Measurements from ENCODE around the gene BTLA.
"Not testable (repeated sequence)": the region's sequence is repeated elsewhere in the genome, so short reads cannot be mapped to it uniquely, and the experiment has no call there.

BTLA gene

DNA sequence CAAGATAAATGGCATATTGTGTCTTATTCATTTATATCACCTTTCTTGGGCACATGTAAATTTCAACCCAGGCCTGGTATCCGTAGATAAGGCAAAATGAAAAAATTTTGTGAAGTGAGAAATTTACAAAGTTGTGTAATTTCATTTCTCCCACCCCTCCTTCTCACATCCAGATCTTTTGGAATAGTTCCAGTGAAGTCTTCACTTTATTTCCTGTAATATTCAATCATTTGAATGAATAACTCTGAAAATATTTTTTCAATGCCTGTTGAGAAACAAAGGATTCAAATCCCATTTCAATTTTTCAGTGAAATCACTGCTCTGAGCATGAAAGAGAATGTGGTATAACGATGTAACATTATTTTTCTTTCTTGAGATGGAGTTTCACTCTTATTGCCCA lies 53.4 kb downstream of the BTLA start:
- DNase-seq (ENCODE audit: low read depth): no peak

DNA sequence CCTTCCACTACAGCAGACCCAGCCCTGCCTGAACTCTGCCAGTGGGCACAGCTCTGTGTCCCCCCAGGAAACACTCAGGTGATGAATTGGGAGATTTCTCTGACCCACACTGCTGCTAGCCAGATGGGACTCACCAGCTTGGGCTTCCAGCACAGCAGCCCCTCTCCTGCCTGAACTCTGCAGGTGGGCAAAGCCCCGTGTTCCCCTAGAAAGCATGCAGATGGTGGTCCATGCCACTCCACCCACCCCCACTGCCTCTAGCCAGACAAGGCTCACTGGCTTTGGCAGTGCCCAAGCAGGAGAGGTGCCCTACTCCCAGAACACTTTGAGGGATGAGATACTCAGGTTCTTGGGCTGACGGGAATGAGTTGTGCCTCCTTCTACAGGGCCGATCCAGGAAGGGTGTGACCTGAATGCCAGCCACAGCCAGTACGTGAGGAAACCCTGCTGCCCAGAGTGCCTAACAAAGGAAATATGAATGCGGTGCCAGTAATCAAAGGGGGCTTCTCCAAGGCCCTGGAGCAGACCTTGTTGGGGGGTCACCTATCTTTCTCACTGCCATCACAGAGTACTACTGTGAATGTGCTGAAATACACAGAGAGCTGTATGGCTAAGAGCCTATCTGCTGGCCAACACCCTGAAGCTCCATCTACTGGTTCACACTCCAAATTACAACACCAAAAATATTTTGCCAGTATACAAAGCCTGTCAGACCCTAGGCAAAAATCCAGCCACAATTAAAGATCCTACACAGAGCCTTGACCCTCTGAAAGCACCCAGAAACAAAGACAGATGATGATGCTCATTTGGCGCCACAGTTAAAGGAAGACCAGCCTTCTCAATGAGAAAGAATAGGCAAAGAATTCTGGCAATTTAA lies 61.9 kb downstream of the BTLA start:
- DNase-seq (ENCODE audit: low read depth): no peak

GRCh38 chr3:112429960-112430359 lies 69.3 kb downstream of the BTLA start:
- DNase-seq (ENCODE audit: low read depth): no peak

DNA sequence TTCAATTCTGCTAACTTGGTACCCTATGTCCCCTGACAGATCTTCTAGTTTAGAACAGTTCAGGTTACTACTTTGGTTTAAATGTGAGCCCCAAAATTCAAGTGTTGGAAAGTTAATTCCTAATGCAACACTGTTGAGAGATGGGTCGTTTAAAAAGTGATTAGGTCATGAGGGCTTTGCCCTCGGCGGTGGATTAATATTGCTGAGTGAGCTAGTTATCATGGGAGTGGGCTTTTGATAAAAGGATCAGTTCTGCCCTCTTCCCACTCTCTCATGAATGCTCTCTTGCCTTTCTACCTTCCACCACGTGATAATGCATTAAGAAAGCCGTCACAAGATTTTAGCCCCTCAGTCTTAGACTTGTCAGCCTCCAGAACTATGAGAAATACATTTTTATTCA lies 72.1 kb downstream of the BTLA start:
- DNase-seq (ENCODE audit: low read depth): no peak

- DNase-seq (ENCODE audit: low read depth): no peak
Measured at GRCh38 chr3:112425858-112426750, 73.2 kb downstream of the BTLA start.

DNA sequence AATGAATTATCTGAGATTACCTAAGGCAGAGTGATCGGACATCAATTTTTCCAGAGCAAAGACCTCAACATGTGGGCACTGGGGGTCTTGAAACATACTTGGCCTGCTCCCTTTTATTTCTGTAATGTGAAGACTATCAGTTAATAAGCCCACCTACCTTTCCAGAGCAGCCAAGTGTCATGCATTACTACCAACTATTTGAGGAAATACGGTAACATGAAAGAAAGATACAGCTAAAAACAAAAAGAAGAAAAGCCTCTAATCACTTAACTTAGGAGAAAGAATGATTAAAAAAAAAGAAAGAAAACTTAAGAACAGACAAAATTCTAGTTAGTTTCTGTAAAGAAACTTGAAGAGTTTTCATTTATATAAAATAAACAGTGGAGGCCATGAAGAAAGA lies 73.9 kb downstream of the BTLA start:
- DNase-seq (ENCODE audit: low read depth): no peak

GRCh38 chr3:112424394-112424793 lies 74.9 kb downstream of the BTLA start:
- no peak for DNase-seq (ENCODE audit: low read depth)

DNA sequence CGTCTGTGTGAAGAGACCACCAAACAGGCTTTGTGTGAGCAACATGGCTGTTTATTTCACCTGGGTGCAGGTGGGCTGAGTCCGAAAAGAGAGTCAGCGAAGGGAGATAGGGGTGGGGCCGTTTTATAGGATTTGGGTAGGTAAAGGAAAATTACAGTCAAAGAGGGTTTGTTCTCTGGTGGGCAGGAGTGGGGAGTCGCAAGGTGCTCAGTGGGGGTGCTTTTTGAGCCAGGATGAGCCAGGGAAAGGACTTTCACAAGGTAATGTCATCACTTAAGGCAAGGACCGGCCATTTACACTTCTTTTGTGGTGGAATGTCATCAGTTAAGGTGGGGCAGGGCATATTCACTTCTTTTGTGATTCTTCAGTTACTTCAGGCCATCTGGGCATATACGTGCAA lies 76.4 kb downstream of the BTLA start:
- DNase-seq (ENCODE audit: low read depth): not testable (repeated sequence)

DNA sequence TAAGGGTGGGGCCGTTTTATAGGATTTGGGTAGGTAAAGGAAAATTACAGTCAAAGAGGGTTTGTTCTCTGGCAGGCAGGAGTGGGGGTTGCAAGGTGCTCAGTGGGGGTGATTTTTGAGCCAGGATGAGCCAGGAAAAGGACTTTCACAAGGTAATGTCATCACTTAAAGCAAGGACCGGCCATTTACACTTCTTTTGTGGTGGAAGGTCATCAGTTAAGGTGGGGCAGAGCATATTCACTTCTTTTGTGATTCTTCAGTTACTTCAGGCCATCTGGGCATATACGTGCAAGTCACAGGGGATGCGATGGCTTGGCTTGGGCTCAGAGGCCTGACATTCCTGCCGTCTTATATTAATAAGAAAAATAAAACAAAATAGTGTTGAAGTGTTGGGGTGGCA lies 80.7 kb downstream of the BTLA start:
- not testable (repeated sequence) for DNase-seq (ENCODE audit: low read depth)

DNA sequence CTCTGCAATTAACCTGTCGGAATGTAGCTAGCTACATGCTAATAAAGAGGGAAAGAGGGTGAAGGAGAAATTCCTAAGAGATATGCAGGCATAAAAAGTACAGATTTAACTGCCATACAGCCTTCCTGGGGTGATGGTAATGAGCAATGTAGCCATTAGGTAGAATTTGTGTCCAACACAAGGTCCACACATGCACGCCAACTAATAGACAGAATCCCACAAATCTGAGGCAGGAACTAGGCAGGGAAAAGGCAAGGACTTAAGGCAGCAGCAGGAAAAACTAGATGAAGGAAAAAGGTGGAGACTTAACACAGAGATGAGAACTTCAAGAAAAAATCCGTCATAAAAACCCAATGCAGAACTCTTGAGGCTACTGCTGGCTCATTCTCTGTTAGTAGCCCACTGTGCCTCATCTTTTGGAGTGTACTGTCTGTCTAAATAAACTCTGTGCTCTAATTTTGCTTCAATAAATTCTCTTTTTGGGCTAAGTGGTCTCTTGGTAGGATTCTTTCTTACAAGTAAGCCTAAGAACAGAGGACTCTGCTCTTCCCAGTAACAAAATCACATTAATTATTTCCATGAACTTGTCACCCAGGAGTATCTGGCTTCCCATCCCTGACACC lies 81.5 kb downstream of the BTLA start:
- no peak for DNase-seq (ENCODE audit: low read depth)

DNA sequence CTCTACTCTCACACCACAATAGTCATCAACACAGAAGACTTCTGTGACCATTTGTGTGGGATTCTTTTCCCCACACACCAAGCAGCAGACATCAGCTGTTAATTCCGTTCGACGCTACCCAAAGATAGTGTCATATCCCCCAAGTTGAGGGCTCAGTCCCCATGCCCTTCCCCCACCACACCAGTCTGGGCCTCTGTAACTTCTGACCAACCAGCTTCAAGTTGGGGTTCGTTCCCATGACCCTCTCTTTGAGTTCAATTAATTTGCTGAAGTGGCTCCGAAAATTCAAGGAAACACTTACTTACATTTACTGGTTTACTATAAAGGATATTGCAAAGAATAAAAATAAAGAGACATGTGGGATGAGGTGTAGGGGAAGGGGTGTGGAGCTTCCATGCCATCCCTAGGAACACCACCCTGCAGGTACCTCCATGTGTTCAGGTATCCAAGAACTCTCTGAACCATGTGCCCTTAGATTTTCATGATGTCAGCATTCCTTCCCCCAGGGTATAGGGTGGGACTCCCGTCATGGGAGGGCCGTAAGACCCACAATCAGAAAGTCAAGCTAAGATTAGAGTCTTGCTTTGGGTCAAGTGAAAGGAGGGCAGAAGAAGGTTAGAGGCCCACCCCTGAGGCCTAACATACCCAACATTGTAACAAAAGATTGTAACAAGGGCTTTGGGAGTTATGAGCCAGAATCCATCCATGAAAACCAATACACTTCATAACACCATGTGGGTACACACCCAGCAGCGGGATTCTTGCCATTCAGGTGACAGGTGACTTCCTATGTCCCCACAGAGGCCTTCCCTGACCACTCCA lies 82.7 kb downstream of the BTLA start:
- no peak for DNase-seq (ENCODE audit: low read depth)

- DNase-seq (ENCODE audit: low read depth): no peak
Measured at GRCh38 chr3:112415390-112415789, 83.9 kb downstream of the BTLA start.
